Measurements from ENCODE around the gene EMCN. TPM values are rescaled to one million over a fixed set of nuclear protein-coding genes. Genes with fewer than 3 reads are reported as not detected.

The EMCN gene
- total RNA-seq, 1 donor from 2014 or later, result 4.3 TPM

DNA sequence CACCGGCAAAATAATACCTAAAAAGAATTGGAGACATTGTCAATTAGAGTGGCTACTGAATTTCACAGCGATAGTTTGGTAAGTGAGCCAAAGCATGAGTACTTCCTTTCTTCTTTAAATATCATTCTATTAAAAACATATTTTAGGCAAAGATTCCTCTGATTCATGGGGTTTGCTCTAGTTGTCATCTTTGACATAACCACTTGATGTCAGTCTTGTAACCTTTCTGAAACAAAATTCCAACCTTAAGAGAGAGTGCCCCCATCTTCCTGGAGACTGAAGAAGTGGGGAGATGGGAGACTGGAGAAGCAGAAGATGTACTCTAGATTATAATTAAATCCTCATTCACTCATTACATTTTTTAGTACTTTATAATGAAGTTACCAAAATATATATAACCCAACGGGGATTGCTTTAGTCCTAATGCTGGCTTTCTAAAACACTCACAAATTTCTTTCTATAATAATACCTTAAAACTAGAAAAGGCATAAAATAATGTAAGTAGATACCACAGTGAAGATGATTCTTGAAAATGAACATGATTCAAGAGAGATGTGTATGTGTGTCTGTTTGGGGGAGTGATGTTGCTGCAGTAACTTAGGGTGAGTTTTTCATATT, 96.4 kb downstream of the EMCN start:
- no peak for DNase-seq (ENCODE audit: low spot score in 2 of 2, unreplicated experiment in 2 of 2)
- Mint-ChIP-seq H3K27me3 (ENCODE audit: low read depth) (no peaks in the 10 kb centered on the region), H3K4me1 (peaks cover 2% of the 10 kb centered on the region), H3K27ac (no peak overlapping the region), H3K9me3 (no peaks in the 10 kb centered on the region), H3K36me3 (no peaks in the 10 kb centered on the region), H3K4me3 (no peak overlapping the region)
- TF ChIP-seq, protein P1, sequence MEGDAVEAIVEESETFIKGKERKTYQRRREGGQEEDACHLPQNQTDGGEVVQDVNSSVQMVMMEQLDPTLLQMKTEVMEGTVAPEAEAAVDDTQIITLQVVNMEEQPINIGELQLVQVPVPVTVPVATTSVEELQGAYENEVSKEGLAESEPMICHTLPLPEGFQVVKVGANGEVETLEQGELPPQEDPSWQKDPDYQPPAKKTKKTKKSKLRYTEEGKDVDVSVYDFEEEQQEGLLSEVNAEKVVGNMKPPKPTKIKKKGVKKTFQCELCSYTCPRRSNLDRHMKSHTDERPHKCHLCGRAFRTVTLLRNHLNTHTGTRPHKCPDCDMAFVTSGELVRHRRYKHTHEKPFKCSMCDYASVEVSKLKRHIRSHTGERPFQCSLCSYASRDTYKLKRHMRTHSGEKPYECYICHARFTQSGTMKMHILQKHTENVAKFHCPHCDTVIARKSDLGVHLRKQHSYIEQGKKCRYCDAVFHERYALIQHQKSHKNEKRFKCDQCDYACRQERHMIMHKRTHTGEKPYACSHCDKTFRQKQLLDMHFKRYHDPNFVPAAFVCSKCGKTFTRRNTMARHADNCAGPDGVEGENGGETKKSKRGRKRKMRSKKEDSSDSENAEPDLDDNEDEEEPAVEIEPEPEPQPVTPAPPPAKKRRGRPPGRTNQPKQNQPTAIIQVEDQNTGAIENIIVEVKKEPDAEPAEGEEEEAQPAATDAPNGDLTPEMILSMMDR (IDR thresholded peaks at IDR 0.05; ENCODE audit: unreplicated experiment), result no peak

DNA sequence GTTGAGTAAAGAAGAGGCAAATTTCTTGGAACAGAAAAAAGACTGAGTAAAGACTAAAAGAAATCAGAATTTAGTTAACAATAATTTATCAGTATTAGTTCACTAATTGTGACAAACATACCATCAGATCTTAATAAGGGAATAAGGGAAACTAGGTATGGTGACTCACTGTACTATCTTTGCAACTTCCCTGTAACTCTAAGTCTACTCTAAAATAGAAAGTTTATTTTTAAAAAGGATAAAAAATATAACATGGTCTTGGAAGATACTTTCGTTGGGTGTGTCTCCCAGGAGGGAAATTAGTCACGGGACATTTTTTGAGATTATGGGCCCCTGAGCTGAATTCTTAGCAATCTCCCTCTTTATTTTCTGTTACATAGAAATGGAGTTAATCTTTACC, 97.3 kb downstream of the EMCN start:
- Mint-ChIP-seq H3K36me3 (no peaks in the 10 kb centered on the region), H3K27ac (no peak overlapping the region), H3K4me3 (no peak overlapping the region), H3K27me3 (ENCODE audit: low read depth) (no peaks in the 10 kb centered on the region), H3K9me3 (no peaks in the 10 kb centered on the region), H3K4me1 (peaks cover 2% of the 10 kb centered on the region)
- TF ChIP-seq, protein P1 (IDR thresholded peaks at IDR 0.05; ENCODE audit: unreplicated experiment), result no peak
- DNase-seq (ENCODE audit: low spot score in 2 of 2, unreplicated experiment in 2 of 2), result no peak

DNA sequence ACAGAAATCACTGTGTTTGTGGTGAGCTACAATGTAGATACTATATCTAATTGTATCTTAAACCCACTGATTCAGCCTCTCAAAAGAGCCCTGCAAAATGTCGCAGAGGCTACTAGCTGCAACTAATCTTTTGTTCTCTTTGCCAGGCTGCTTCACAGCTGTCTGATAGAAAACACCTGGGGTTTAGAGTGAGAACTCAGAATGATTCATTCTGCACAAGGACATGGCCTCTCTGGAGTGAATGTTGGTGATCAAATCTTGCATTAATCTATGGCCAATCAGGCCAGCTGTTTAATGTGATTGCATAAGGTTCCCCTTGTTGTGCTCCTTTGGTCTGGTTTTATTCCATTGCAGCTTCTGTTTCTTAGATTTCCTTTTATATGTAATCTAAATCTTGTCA, 100.3 kb downstream of the EMCN start:
- no peaks in the 10 kb centered on the region for H3K36me3 Mint-ChIP-seq
- DNase-seq (ENCODE audit: low spot score in 2 of 2, unreplicated experiment in 2 of 2), result no peak
- H3K27me3 Mint-ChIP-seq (ENCODE audit: low read depth), result no peaks in the 10 kb centered on the region

DNA sequence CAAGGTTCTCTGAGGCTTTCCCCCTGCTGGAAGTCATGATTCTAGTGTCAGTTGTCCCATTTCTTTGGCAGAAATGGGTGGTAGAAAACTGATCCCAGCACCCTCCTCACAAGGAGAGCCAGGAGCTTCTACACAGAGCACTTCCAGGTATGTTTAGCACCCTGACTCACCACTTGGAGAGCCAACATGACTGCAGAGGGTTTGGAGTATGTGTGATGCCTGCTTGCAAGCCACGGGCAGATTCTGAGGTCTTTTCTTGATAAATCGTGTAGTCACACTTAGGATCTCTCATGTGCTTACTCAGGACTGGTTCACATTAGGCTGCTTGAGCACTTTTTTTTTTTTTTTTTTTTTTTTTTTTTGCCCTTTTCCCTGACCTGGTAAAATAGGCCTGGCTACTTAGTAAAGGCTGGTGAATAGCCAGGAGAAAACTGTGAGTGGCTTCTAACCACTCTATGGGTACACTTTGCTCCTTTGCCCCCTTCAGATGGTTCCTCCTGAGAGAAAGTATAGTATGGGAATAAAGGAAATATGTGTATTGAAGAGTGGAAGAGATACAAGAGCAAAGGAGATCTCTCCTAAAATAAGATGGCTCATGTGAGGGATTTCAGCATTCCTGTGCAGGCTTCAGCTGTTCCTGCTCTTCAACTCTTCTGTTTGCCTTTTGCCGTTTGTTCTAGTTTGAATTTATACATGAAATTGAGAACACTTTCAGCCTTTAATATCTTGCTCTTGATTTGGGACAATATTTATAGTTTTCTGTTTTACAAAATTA, 103.6 kb downstream of the EMCN start:
- no peaks in the 10 kb centered on the region for H3K27me3 Mint-ChIP-seq (ENCODE audit: low read depth)
- no peaks in the 10 kb centered on the region for H3K36me3 Mint-ChIP-seq
- DNase-seq (ENCODE audit: low spot score in 2 of 2, unreplicated experiment in 2 of 2), result no peak

More for the DNA sequence above, 100.3 kb downstream of the EMCN start:
- H3K4me3 Mint-ChIP-seq, result no peak overlapping the region
- H3K4me1 Mint-ChIP-seq, result peaks cover 2% of the 10 kb centered on the region
- H3K9me3 Mint-ChIP-seq, result no peaks in the 10 kb centered on the region
- no peak overlapping the region for H3K27ac Mint-ChIP-seq
- TF ChIP-seq, protein P1 (IDR thresholded peaks at IDR 0.05; ENCODE audit: unreplicated experiment), result no peak

DNA sequence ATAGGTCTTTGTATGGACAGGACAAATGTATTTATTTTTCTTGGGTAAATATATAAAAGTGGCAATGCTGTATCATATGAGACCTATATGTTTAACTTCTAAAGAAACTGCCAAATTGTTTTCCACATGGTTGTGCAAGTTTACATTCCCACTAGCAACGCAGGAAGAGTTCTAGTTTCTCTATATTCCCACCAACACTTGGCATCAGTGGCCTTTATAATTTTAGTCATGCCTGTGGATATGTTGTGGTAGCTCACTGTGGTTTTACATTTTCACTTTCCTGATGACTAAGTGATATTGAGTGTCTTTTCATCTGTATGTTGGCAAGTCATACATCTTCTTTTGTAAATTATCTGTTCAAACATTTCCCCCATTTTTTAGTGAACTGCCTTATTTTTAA, 126.0 kb downstream of the EMCN start:
- H3K36me3 Mint-ChIP-seq, result no peaks in the 10 kb centered on the region
- no peak for DNase-seq (ENCODE audit: low spot score in 2 of 2, unreplicated experiment in 2 of 2)
- peaks cover 3% of the 10 kb centered on the region for H3K9me3 Mint-ChIP-seq
- no peak overlapping the region for H3K27ac Mint-ChIP-seq
- TF ChIP-seq, protein P1 (IDR thresholded peaks at IDR 0.05; ENCODE audit: unreplicated experiment), result no peak
- no peak overlapping the region for H3K4me3 Mint-ChIP-seq
- no peaks in the 10 kb centered on the region for H3K27me3 Mint-ChIP-seq (ENCODE audit: low read depth)
- no peaks in the 10 kb centered on the region for H3K4me1 Mint-ChIP-seq

More for the DNA sequence above, 103.6 kb downstream of the EMCN start:
- Mint-ChIP-seq H3K4me3 (no peak overlapping the region), H3K27ac (no peak overlapping the region), H3K4me1 (no peaks in the 10 kb centered on the region), H3K9me3 (no peaks in the 10 kb centered on the region)
- TF ChIP-seq, protein P1 (IDR thresholded peaks at IDR 0.05; ENCODE audit: unreplicated experiment), result no peak

All from mesothelial cell of epicardium (in vitro differentiated cells).